Glomerular visceral epithelial cell (primary cell): ENCODE results near the gene PHLDB2.

Experiments
- DNase-seq: peaks from one replicate; pipeline ENCODE4 v3.0.0-alpha.2; 2016; ENCODE audit errors: extremely low spot score

PHLDB2 gene

GRCh38 chr3:112018712-112019111, 159.6 kb downstream of the PHLDB2 start:
- DNase-seq, result no peak

GRCh38 chr3:112019716-112020115, 160.7 kb downstream of the PHLDB2 start:
- no peak for DNase-seq

GRCh38 chr3:112020674-112021085, 161.6 kb downstream of the PHLDB2 start:
- peak; percentile 54 for DNase-seq
